Heart left ventricle (tissue), 16 donors: ENCODE results near the gene ANO4. TPM values are rescaled to one million over a fixed set of nuclear protein-coding genes. Genes with fewer than 3 reads are reported as not detected.
"Not testable (repeated sequence)": the region's sequence is repeated elsewhere in the genome, so short reads cannot be mapped to it uniquely, and the experiment has no call there.

Experiments
- ATAC-seq, 4 donors: fragments of 200-7000 bp; cut with Tn5 transposase; one replicate each; pipeline ENCODE4 v1.9.1; 2020 to 2022; ENCODE audit warnings: moderate library complexity in 4 of 4, mild to moderate bottlenecking in 3 of 4, moderate number of reproducible peaks in 1 of 4
- DNase-seq, 5 donors: peaks; one replicate each; pipeline ENCODE4 v3.0.0-alpha.2; 2020
- H3K27ac ChIP-seq, 12 donors: fragments of 200-600 bp; sonication (generic) in 4 of 12; one replicate each; pipeline versions ENCODE4 v1.5.0 to v1.8.0; 2016 to 2022; ENCODE audit warnings: mild to moderate bottlenecking in 2 of 12
- H3K27me3 ChIP-seq, 9 donors: fragments of 200-600 bp; sonication (generic) in 2 of 9; one replicate each; pipeline versions ENCODE4 v1.5.1 to v1.8.0; 2016 to 2022; ENCODE audit warnings: mild to moderate bottlenecking in 3 of 9
- H3K36me3 ChIP-seq, 9 donors: fragments of 200-600 bp; sonication (generic) in 2 of 9; one replicate each; pipeline versions ENCODE4 v1.5.0 to v1.8.0; 2018 to 2022; ENCODE audit warnings: mild to moderate bottlenecking in 2 of 9
- H3K4me1 ChIP-seq, 12 donors: fragments of 200-600 bp; sonication (generic) in 4 of 12; one replicate each; pipeline versions ENCODE4 v1.5.0 to v1.8.0; 2016 to 2022; ENCODE audit warnings: mild to moderate bottlenecking in 3 of 12
- H3K4me3 ChIP-seq, 12 donors: fragments of 200-600 bp; sonication (generic) in 4 of 12; one replicate each; pipeline versions ENCODE4 v1.5.0 to v1.8.0; 2017 to 2022; ENCODE audit warnings: mild to moderate bottlenecking in 9 of 12, moderate library complexity in 4 of 12
- H3K9me3 ChIP-seq, 12 donors: fragments of 200-600 bp; sonication (generic) in 4 of 12; one replicate each; pipeline versions ENCODE4 v1.5.0 to v1.8.0; 2016 to 2022; ENCODE audit warnings: mild to moderate bottlenecking in 1 of 12
- POLR2A ChIP-seq, 2 donors: fragments of 450-650 bp; IDR thresholded peaks; one replicate each; pipeline ENCODE4 v1.6.1; 2017; ENCODE audit warnings: antibody characterized with exemption in 2 of 2, mild to moderate bottlenecking in 2 of 2, moderate library complexity in 2 of 2
- WGBS, 4 donors: extraction: QIAGEN DNeasy Blood & Tissue Kit in 2 of 4; methylation state at CpG; one replicate each; pipeline versions ENCODE4 v1.1.5 to v1.1.7; 2013 to 2018; 5-methylcytosine and 5-hydroxymethylcytosine counted together
- intact Hi-C, 10 donors: fragments of 100-400 bp; cut with DNase I; formaldehyde crosslinking; loops; one replicate each; pipeline versions ENCODE4 v1.11.1 to v1.14.2; 2022
- polyA plus RNA-seq, 2 donors: library from polyadenylated mRNA; stranded (reverse); fragments of 200-250 nt; gene quantifications; one replicate each; pipeline ENCODE4 v1.2.3, GENCODE V29; 2013
- total RNA-seq, 9 donors: library from RNA; depleted of rRNA in 2 of 9; stranded (reverse); fragments of >200 nt in 2 of 9; fragmentation: NEBNext Ultra II Directional in 3 of 9; extraction: Animal tissue kit (Norgen Biotek cat#: 25700) in 3 of 9; gene quantifications; one replicate each; pipeline versions ENCODE4 v1.1.0 to v1.2.4, GENCODE V29; 2016 to 2023
- TF ChIP-seq, protein P1 (sequence below), 12 donors: fragments of 200-600 bp; sonication (generic) in 4 of 12; IDR thresholded peaks; one replicate each; pipeline versions ENCODE4 v1.5.0 to v1.8.0; 2018 to 2022; ENCODE audit warnings: antibody characterized with exemption in 12 of 12, mild to moderate bottlenecking in 5 of 12
- donor health status: ischemic (EF 13 %, LVEDD 7.1; RV severe dilation, severe dysfunction).
- donor health status: healthy with polysubstance abuse.
- donor health status: DM: no; HTN: yes; CAD: no.
- donor health status: DM: no; HTN: no; CAD: no.
- donor health status: ischemic (EF 25% LVEDD 6.9; RV normal size, moderate dysfunction).
- donor health status: ischemic (EF 25% LVEDD 5.7; RV mildly dilated, moderate dysfunction).
- donor health status: healthy.
- donor health status: DM: yes; HTN: yes; CAD: no.
- donor health status: ischemic (EF 35%, LVEDD 5.7; RV mildly dilated, moderate dysfunction).
- donor health status: nonischemic (EF 11% LVEDD 7.7; RV severe dilation, severe dysfunction).
- donor health status: DM: yes; HTN: yes; CAD: no.
- donor health status: PGD.
- donor health status: ischemic (EF 29% LVEDD 5.4; RV normal size, mild dysfunction).
- donor health status: nonischemic (EF 23%, LVEDD 6.1; RV moderate dilation, normal function).

ANO4 gene
- total and polyA plus RNA-seq, 11 donors, result 0.05 to 0.50 (median 0.12) TPM; not detected in 6

DNA sequence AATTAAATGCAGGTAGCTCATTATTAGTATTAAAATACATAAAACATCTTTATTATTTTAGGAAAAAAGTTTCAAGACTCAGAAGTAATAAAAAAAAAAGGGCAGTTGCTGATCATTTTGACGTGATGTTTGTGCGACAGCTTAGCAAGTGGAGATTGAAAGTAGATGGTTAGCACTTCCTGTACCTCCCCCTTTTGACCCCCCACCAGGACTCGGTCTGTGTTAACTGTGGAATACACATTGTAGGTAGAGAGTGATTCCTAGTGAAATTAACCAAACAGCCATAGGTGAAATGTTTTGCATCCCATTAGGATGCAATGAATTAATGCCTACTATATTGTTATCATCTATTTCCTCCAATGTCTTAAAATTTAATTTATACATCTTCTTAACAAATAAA, 294.7 kb downstream of the ANO4 start:
- ATAC-seq (no peak), DNase-seq (no peak)
- no peak overlapping the region for H3K27ac ChIP-seq
- intact Hi-C loops, result no loop called here
- no peaks in the 10 kb centered on the region for H3K4me1 ChIP-seq
- no peak overlapping the region for H3K4me3 ChIP-seq
- no peaks in the 10 kb centered on the region for H3K9me3 ChIP-seq
- TF ChIP-seq, protein P1, sequence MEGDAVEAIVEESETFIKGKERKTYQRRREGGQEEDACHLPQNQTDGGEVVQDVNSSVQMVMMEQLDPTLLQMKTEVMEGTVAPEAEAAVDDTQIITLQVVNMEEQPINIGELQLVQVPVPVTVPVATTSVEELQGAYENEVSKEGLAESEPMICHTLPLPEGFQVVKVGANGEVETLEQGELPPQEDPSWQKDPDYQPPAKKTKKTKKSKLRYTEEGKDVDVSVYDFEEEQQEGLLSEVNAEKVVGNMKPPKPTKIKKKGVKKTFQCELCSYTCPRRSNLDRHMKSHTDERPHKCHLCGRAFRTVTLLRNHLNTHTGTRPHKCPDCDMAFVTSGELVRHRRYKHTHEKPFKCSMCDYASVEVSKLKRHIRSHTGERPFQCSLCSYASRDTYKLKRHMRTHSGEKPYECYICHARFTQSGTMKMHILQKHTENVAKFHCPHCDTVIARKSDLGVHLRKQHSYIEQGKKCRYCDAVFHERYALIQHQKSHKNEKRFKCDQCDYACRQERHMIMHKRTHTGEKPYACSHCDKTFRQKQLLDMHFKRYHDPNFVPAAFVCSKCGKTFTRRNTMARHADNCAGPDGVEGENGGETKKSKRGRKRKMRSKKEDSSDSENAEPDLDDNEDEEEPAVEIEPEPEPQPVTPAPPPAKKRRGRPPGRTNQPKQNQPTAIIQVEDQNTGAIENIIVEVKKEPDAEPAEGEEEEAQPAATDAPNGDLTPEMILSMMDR (IDR thresholded peaks at IDR 0.05), result no peak
- TF ChIP-seq POLR2A (IDR thresholded peaks at IDR 0.05), result no peak
- no peaks in the 10 kb centered on the region for H3K27me3 ChIP-seq
- 71 to 80% (median 78%) methylated on average over 3 of the region's 3 CpGs for WGBS, 4 donors
- no peaks in the 10 kb centered on the region for H3K36me3 ChIP-seq

DNA sequence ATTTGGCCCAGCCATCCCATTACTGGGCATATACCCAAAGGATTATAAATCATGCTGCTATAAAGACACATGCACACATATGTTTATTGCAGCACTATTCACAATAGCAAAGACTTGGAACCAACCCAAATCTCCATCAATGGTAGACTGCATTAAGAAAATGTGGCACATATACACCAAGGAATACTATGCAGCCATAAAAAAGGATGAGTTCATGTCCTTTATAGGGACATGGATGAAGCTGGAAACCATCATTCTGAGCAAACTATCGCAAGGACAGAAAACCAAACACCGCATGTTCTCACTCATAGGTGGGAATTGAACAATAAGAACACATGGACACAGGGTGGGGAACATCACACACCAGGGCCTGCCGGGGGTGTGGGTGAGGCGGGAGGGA, 295.6 kb downstream of the ANO4 start:
- DNase-seq, H3K9me3 ChIP-seq, H3K36me3 ChIP-seq, H3K4me3 ChIP-seq, H3K27me3 ChIP-seq, H3K4me1 ChIP-seq, ATAC-seq, H3K27ac ChIP-seq, intact Hi-C loops: not testable (repeated sequence)
- 93 to 97% (median 95%) methylated on average over 3 to 4 of the region's 4 CpGs for WGBS, 4 donors

DNA sequence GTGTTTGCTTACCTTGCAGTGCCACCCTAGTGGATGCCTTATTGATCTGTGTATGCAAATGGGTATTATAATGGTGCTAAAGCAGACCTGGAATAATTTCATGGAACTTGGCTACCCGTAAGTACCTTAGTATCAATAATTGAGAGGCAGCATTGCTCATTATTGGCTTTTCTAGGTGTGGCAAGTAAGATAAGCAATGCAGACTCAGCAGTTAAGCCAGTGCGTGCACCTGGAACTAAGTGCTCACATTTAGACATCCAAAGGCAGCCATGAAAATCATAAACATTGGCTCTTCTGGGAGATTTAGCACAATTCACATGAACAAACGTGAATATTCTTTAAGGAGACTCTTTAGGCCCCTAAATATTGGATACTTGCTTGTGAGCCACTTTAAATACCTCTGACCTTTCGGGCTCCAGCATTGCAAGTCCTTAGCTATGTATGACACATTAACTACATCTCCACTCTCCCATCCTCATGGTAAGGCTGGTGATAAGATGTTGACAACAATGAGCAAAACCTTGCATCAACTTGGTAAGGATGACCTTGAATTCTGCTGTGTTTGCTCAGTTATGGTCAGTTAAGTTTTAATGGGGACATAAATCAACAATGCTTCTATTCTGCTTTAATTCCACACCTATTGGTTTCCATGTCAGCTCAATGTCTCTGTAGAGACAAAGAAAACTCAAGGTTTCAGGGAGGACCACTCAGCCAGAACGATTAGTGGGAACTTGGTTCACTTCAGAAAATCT, 303.4 kb downstream of the ANO4 start:
- 72 to 86% (median 79%) methylated on average over 5 of the region's 5 CpGs for WGBS, 4 donors
- Histone ChIP-seq H3K27ac (no peak overlapping the region), H3K9me3 (peaks cover 0 to 9% (median 0%) of the 10 kb centered on the region in 12 donors), H3K27me3 (no peaks in the 10 kb centered on the region), H3K4me3 (no peak overlapping the region), H3K4me1 (no peaks in the 10 kb centered on the region), H3K36me3 (no peaks in the 10 kb centered on the region)
- no peak for TF ChIP-seq POLR2A (IDR thresholded peaks at IDR 0.05)
- TF ChIP-seq, protein P1 (IDR thresholded peaks at IDR 0.05), result no peak
- DNase-seq, result no peak
- intact Hi-C loops, result no loop called here
- ATAC-seq, result no peak

DNA sequence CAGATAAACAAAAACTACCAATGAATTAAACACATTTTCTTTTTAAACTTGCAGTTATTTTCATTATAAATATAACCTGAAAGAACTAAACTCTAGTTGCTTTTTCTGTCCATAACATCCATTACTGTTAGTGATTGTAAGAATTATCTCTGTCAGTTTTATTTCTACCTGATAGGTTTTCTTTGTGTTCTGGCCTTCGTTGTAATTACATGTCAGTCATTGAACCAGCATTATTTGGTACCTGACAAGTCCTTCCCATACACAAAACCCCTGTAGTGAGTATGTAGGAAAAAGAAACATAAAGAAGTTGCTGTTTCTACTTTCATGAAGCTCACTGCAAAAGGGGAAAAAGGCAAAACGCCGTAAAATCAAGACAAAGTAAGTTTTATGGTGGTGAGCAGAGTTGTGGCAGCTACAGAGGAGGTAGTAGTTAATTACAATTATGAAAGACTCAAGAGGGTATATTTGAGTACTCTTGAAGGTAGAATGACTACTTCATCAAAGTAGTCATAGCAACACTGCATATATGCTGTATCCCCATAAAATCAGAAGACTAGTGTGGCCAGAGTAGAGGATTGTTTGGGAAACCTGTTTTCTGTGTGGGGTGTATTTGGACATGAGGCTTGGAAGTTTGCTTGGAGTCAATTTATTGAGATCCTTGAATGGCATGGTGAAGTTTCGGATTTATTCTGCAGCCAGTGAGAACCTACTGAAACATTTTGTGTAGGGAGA, 312.6 kb downstream of the ANO4 start:
- intact Hi-C loops, result no loop called here
- 80 to 87% (median 84%) methylated on average over 4 of the region's 4 CpGs for WGBS, 4 donors
- ATAC-seq (no peak), DNase-seq (no peak)
- no peaks in the 10 kb centered on the region for H3K4me1 ChIP-seq
- H3K27ac ChIP-seq, result no peak overlapping the region
- no peaks in the 10 kb centered on the region for H3K36me3 ChIP-seq
- H3K9me3 ChIP-seq, result peaks cover 0 to 27% (median 0%) of the 10 kb centered on the region in 12 donors
- no peak for TF ChIP-seq POLR2A (IDR thresholded peaks at IDR 0.05)
- TF ChIP-seq, protein P1 (IDR thresholded peaks at IDR 0.05), result no peak
- no peak overlapping the region for H3K4me3 ChIP-seq
- no peaks in the 10 kb centered on the region for H3K27me3 ChIP-seq
